NCI-H2196 treated with DMSO at 0.1 percent for 48 hours (cell line): Measurements from ENCODE around the gene CLDN16.

Source experiments
- DNase-seq: peaks from one replicate; lab custom pipeline; 2025; ENCODE audit not compliant: unreplicated experiment; lab: John Stamatoyannopoulos, UW

The CLDN16 gene

DNA sequence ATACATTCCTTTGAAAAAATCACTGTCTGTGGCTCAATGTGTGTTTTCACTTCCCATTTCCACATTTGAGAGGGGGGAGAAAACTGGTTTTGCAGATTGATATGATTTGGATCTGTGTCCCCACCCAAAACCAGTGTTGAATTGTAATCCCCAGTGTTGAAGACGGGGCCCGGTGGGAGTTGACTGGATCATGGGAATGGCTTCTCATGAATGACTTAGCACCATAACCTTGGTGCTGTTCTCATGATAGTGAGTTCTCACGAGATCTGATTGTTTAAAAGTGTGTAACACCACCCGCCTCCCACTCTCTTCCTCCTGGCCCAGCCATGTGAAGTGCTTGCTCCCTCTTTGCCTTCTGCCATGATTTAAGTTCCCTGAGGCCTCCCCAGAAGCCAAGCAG, 45.7 kb downstream of the CLDN16 start:
- no peak for DNase-seq

DNA sequence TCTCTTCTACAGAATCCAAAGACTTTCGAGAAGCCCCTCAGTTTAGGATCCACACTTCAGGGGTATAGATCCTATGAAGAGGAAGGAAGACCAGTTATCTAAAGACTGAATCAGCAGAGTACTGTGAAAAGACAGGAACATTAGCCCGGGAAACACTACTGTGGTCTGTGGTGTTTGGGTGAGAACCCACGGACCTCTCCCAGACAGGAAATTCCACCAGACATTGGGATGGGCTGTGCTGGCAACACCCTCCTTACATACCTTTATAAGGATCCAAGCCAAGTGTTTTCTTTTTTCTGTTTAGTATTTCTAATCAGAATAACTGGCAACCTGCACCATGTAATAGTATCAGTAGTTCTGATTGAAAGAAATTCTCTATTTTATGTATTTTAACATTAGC, 47.7 kb downstream of the CLDN16 start:
- no peak for DNase-seq

DNA sequence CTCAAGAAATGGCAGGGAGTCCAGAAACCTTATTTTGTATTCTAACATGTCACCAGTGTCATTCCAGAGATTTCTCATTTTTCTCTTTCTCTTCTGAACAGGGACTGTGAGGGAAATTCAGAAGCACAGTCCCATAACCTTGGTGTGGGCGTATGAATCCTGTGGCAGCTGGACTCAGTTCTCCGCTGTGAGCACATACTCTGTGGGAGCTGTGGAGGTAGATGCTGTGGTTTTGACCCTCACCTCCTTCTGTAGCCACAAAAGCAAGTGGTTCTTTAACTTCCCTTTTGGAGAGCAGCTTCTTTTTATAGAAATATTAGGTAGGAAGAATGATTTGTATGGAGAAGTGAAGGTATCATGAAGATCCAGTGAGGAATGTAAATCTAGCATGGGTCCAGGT, 48.4 kb downstream of the CLDN16 start:
- no peak for DNase-seq

DNA sequence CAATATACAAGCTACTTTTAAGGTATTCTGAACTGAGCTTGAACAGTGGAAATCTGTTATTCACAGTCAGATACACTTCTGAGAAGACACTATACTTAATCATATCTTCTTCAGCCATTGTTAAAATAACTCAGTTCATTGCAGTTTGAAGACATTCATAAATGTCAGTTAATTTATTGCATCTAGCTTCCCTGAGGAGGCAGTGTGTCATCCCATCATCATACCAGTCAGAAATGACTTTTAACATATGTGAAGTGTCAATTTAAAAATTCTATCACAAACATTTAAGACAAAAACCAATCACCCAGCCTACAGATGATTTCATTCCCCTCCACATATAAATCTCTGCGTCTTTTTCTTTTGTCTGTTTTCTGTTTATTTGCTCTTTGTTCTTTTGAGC, 54.3 kb downstream of the CLDN16 start:
- DNase-seq = no peak

DNA sequence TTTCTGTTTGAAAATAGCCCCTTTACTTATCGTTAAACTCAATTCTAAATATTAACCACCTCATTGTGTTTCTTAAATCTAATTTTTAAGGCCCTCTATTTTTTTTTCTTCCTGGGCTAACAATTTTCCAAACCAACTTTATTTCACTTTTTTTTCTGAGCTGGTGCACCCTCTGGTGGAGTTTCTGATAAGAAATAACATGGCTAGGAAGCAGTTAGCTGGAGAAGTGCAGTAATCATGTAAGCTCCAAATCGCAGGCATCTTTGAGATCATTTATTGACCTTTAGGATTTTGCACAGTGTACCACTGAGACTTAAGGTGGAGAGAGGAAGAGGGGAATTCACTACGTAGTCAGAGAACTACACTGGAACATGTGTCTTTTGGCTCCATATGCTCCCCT, 55.3 kb downstream of the CLDN16 start:
- DNase-seq = no peak

DNA sequence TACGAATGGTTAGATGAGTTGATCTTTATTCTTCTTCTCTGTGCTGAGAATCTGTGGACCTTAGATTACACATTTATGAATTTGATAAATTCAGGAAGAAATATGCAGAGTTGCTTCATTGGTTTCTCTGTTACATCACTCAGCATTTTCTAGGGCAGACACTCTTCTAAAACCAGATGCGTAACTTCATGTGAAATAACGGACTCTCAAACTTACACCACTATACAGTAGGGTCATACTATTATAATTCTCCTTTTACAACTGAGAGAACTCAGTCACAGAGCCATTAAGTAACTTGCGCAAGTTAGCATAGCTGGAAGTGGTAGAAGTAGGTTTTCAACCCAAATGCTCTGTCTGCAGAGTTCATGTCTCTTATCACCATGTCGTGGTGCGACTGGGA, 56.0 kb downstream of the CLDN16 start:
- no peak for DNase-seq

DNA sequence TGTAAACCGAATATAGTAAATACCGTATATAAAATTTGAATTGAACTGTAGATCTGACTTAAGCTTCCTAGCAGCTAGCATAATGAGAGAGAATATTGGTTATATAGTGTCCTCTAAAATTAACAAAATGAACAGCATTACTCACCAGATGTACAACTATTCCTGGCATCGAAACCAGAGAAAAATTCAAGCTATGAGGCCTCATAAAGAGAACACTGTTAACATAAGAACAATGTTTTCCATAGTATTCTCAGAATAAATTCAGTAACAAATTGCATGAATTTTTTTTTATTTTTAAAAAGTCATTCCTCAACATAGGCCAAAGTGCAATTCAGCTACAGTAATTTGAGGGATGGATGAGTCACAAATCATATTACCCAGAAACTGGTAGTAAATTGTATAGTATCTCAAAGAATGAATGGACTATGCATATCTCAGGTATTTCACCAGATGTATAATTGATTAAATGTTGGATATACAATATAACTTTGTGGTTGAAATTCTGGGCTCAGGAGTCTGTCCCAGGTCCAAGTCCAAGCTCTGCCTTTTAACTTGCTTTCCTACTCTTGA, 56.7 kb downstream of the CLDN16 start:
- no peak for DNase-seq

DNA sequence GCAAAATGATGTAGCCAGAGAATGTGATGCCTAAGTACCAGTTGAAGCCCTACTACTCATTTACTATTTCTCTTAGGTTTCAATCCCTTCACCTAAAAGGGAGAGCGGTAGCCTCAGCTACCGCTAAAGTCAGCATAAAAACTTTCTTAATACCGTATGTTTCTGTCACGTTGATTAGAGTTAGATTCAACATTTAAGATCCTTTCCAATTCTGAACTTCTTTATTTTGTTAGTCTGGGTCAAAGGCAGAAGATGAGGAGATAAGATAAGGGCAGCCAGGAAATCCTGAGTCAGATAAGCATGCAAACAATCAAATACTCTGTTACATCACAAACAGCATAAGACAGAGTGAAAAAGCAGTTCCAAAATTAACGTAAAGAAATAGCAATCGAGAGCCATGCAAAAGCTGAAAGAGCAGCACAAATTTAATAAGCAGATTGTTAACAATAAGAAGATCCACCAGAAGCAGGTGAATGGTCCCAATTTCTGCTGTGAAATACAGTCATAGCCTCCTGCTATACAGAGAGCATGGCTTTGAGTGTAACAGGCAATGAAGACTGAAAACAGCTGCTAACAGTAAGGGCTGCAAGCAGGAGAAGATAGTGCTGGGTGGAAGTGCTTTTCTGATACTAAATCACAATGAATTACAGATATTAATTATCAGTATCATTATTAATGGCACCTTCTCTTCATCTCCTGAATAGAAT, 58.8 kb downstream of the CLDN16 start:
- DNase-seq = no peak

DNA sequence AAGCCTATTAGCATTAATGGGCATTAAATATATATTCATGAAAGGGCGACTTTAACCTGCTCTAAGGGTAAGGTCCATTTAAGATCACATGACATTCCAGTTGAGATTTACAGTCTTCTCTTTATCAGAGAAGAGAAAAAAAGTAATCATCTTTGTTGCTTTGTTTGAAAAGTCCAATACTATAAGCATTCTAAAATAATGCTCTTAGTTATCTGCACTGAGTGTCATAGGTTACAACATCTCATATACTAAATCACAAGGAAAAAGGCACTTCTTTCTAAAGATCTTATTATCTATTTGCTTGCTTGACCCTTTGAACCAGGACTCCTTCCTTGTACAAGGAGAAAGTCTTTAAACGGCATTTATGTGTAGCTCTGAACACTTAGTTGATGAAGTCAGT, 60.3 kb downstream of the CLDN16 start:
- DNase-seq = no peak

DNA sequence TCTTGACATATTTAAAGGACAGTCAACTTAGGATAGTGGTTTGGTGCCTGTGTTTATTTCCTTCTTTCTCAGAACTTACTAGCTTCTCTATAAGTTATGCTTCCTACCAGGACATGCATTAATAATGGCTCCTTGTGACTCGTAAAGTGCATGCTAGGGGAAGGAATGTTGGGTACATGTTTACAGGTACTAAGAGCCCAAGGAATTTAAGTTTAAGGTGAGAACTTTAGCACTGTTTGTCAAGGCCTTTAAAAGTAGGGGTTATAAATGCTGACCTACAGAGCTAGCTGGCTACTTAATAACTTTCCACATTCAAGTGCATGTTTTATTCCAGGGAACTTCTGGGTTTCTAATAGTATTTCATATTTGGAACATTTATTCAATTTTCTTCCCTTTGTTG, 61.8 kb downstream of the CLDN16 start, which contains the start of gene TMEM207:
TSS of gene TMEM207 (minus strand) at position 101 of the 400 bp plus-strand sequence. CDS start at position 9, 92 bp downstream.
- no peak for DNase-seq

DNA sequence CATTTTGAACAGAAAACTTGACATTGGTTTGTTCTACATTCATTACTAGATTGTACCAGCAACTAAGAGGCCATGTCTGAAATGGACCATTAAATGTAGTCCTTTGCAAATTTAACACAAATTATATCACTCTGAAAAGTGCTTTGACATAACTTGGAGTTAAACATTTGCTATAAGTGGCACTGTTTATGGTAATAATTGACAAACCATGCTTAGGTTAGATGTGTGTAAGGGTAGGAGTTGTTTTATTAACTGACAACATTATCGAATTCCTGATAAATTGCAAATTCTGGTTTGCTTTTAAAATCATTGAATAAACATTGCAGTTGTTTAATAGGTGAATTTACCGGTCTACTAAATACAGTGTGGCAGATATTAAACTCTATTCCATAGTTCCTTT, 67.9 kb downstream of the CLDN16 start:
- DNase-seq = no peak

DNA sequence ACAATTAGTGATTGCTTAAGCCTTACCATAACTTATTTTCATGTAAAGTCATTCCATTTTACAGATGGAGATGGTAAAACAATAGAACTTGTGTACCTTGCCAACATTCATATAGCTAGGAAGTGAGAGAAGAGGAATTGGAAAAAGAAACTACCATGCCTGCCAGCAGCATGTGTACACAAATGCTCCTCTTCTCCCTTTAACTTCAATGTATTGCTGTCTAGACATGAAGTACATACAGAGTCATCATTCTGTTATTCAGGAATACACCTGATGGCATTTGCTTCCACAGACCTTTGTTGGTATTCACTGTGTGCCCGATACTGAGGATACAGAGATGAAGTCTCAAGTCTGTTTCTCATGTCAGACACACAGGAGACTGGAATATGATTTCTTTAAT, 68.8 kb downstream of the CLDN16 start:
- DNase-seq = no peak

DNA sequence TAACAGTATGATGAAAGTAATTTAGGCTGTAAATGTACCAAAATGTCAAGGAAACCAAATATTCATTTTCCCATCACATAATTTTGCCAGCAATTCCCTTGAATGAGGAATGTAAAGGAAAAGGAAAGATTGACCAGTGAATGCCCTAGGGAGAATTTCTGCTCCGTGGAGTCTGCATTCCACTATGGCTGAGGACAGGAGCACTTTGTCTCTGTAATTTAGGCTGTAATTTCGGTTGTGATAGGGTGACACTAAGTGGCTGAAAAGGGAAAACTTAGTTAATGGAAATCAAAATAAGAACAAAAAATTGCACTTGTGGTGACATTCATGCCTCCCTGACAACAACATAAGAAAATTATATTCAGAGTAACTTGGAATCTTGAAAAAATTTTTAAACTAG, 70.1 kb downstream of the CLDN16 start:
- DNase-seq = no peak
